ENCODE data around the gene ARHGAP22. TPM values are rescaled to one million over a fixed set of nuclear protein-coding genes. Genes with fewer than 3 reads are reported as not detected.

ARHGAP22 gene
- total and polyA plus RNA-seq, 2 experiments from 2014 or later: 4.8 to 10.7 TPM

DNA sequence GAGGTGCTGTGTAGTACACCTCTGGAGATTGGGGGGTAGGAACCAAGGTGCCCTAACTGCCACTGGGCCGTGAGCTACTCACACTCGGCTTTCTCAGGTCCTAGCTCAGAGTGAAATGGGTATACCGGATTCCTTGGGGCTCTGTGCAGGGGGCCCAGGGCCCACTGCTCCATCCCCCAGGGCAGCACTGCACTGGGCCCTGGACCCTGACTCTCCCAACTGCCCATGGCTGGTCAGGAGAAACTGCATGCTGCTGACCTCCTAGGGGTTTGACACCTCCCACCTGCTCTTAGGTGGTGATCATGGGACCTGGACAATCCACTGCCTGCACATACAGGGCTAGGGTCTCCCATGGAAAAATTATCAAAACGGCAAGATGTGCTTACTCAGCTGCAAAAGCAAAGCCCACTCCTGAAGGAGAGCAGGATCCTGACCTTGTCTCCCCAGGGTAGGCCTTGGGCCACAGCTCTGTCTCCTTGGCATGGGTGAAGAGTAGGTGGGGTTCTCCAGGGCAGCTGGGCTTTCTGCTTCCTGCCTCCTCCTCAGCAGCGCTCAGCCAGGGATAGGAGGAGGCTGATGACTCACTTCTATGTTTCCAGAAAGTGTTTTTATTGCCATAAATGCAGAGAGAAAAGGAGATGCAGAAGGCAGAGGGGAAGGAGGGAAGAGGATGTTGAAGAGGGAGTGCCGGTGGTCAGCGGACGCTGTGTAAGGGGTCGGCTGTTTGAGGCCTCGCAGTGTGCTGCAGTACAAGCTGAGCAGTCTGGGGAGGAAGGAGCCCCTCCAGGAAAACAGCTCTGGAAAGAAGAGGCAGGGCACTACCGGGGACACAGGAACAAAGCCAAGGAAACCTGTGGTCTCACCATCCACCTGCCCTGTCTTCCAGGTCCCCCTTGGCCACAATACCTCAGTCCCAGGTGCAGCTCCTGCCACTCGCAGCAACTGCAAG is 107.8 kb downstream of the ARHGAP22 start:
- no peak for ATAC-seq
- Mint-ChIP-seq H3K27me3 (ENCODE audit: insufficient read depth, low read depth, poor library complexity) (peaks cover 4% of the 10 kb centered on the region), H3K27ac (no peak overlapping the region), H3K4me3 (no peak overlapping the region), H3K36me3 (ENCODE audit: low read depth) (no peaks in the 10 kb centered on the region; the same call in 2 of the 3 replicates), H3K4me1 (peaks cover 11% of the 10 kb centered on the region), H3K9me3 (no peaks in the 10 kb centered on the region)
- Histone ChIP-seq H3F3A (replicated peaks; ENCODE audit: low read depth) (no peaks in the 10 kb centered on the region), H3K27me3 (ENCODE audit: insufficient read depth) (no peaks in the 10 kb centered on the region), H3K79me2 (replicated peaks; ENCODE audit: insufficient read depth) (0 out of 2 replicates have a peak, but pooled peaks cover 4% of the 10 kb centered on the region), H4K20me1 (replicated peaks; ENCODE audit: insufficient read depth) (peaks cover 13% of the 10 kb centered on the region; the same call in 1 of the 2 replicates), H3K27ac (ENCODE audit: low read depth) (no peak overlapping the region), H3K36me3 (ENCODE audit: insufficient read depth) (no peaks in the 10 kb centered on the region), H3K4me1 (ENCODE audit: insufficient read depth) (no peaks in the 10 kb centered on the region), H3K4me2 (no peak overlapping the region), H3K9me2 (ENCODE audit: insufficient read depth) (no peaks in the 10 kb centered on the region), H3K4me3 (no peak overlapping the region), H2AFZ (no peak overlapping the region)
- TF ChIP-seq NANOG (IDR thresholded peaks at IDR 0.05; ENCODE audit: borderline replicate concordance) (no peak), ZNF331 (CRISPR knock-in tag; IDR thresholded peaks at IDR 0.05; ENCODE audit: low read depth) (no peak), ZNF114 (CRISPR knock-in tag; IDR thresholded peaks at IDR 0.05) (no peak), JUNB (IDR thresholded peaks at IDR 0.05; ENCODE audit: unreplicated experiment) (no peak), POLR2AphosphoS5 (IDR thresholded peaks at IDR 0.05; ENCODE audit: low read depth) (no peak), CREB1 (CRISPR knock-in tag; IDR thresholded peaks at IDR 0.05; ENCODE audit: low read depth) (no peak)
- TF ChIP-seq, protein P1, sequence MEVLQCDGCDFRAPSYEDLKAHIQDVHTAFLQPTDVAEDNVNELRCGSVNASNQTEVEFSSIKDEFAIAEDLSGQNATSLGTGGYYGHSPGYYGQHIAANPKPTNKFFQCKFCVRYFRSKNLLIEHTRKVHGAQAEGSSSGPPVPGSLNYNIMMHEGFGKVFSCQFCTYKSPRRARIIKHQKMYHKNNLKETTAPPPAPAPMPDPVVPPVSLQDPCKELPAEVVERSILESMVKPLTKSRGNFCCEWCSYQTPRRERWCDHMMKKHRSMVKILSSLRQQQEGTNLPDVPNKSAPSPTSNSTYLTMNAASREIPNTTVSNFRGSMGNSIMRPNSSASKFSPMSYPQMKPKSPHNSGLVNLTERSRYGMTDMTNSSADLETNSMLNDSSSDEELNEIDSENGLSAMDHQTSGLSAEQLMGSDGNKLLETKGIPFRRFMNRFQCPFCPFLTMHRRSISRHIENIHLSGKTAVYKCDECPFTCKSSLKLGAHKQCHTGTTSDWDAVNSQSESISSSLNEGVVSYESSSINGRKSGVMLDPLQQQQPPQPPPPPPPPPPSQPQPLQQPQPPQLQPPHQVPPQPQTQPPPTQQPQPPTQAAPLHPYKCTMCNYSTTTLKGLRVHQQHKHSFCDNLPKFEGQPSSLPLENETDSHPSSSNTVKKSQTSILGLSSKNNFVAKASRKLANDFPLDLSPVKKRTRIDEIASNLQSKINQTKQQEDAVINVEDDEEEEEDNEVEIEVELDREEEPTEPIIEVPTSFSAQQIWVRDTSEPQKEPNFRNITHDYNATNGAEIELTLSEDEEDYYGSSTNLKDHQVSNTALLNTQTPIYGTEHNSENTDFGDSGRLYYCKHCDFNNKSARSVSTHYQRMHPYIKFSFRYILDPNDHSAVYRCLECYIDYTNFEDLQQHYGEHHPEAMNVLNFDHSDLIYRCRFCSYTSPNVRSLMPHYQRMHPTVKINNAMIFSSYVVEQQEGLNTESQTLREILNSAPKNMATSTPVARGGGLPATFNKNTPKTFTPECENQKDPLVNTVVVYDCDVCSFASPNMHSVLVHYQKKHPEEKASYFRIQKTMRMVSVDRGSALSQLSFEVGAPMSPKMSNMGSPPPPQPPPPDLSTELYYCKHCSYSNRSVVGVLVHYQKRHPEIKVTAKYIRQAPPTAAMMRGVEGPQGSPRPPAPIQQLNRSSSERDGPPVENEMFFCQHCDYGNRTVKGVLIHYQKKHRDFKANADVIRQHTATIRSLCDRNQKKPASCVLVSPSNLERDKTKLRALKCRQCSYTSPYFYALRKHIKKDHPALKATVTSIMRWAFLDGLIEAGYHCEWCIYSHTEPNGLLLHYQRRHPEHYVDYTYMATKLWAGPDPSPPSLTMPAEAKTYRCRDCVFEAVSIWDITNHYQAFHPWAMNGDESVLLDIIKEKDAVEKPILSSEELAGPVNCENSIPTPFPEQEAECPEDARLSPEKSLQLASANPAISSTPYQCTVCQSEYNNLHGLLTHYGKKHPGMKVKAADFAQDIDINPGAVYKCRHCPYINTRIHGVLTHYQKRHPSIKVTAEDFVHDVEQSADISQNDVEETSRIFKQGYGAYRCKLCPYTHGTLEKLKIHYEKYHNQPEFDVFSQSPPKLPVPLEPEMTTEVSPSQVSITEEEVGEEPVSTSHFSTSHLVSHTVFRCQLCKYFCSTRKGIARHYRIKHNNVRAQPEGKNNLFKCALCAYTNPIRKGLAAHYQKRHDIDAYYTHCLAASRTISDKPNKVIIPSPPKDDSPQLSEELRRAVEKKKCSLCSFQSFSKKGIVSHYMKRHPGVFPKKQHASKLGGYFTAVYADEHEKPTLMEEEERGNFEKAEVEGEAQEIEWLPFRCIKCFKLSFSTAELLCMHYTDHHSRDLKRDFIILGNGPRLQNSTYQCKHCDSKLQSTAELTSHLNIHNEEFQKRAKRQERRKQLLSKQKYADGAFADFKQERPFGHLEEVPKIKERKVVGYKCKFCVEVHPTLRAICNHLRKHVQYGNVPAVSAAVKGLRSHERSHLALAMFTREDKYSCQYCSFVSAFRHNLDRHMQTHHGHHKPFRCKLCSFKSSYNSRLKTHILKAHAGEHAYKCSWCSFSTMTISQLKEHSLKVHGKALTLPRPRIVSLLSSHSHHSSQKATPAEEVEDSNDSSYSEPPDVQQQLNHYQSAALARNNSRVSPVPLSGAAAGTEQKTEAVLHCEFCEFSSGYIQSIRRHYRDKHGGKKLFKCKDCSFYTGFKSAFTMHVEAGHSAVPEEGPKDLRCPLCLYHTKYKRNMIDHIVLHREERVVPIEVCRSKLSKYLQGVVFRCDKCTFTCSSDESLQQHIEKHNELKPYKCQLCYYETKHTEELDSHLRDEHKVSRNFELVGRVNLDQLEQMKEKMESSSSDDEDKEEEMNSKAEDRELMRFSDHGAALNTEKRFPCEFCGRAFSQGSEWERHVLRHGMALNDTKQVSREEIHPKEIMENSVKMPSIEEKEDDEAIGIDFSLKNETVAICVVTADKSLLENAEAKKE (CRISPR knock-in tag; IDR thresholded peaks at IDR 0.05): no peak
- TF ChIP-seq, protein P2, sequence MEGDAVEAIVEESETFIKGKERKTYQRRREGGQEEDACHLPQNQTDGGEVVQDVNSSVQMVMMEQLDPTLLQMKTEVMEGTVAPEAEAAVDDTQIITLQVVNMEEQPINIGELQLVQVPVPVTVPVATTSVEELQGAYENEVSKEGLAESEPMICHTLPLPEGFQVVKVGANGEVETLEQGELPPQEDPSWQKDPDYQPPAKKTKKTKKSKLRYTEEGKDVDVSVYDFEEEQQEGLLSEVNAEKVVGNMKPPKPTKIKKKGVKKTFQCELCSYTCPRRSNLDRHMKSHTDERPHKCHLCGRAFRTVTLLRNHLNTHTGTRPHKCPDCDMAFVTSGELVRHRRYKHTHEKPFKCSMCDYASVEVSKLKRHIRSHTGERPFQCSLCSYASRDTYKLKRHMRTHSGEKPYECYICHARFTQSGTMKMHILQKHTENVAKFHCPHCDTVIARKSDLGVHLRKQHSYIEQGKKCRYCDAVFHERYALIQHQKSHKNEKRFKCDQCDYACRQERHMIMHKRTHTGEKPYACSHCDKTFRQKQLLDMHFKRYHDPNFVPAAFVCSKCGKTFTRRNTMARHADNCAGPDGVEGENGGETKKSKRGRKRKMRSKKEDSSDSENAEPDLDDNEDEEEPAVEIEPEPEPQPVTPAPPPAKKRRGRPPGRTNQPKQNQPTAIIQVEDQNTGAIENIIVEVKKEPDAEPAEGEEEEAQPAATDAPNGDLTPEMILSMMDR (conservative IDR thresholded peaks at IDR 0.05; ENCODE audit: low read depth in 2 of 2): no peak
- TF ChIP-seq, protein P3, sequence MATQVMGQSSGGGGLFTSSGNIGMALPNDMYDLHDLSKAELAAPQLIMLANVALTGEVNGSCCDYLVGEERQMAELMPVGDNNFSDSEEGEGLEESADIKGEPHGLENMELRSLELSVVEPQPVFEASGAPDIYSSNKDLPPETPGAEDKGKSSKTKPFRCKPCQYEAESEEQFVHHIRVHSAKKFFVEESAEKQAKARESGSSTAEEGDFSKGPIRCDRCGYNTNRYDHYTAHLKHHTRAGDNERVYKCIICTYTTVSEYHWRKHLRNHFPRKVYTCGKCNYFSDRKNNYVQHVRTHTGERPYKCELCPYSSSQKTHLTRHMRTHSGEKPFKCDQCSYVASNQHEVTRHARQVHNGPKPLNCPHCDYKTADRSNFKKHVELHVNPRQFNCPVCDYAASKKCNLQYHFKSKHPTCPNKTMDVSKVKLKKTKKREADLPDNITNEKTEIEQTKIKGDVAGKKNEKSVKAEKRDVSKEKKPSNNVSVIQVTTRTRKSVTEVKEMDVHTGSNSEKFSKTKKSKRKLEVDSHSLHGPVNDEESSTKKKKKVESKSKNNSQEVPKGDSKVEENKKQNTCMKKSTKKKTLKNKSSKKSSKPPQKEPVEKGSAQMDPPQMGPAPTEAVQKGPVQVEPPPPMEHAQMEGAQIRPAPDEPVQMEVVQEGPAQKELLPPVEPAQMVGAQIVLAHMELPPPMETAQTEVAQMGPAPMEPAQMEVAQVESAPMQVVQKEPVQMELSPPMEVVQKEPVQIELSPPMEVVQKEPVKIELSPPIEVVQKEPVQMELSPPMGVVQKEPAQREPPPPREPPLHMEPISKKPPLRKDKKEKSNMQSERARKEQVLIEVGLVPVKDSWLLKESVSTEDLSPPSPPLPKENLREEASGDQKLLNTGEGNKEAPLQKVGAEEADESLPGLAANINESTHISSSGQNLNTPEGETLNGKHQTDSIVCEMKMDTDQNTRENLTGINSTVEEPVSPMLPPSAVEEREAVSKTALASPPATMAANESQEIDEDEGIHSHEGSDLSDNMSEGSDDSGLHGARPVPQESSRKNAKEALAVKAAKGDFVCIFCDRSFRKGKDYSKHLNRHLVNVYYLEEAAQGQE (IDR thresholded peaks at IDR 0.05; ENCODE audit: unreplicated experiment): no peak
- DNase-seq (ENCODE audit: low spot score): no peak

All from GM23338 (cell line).